MM.1S (cell line): Measurements from ENCODE around the gene OR5B3.

Experiments
- EZH2phosphoT487 ChIP-seq: fragments of 300-600 bp; sonication (generic); IDR thresholded peaks from 2 replicates; pipeline ENCODE4 v1.6.1; 2018; ENCODE audit warnings: antibody characterized with exemption, low read length
- TF ChIP-seq, protein P1 (sequence below): fragments of 300-600 bp; sonication (generic); IDR thresholded peaks from 2 replicates; pipeline ENCODE4 v1.5.1; 2016; ENCODE audit warnings: antibody characterized with exemption, low read length, mixed read lengths

DNA sequence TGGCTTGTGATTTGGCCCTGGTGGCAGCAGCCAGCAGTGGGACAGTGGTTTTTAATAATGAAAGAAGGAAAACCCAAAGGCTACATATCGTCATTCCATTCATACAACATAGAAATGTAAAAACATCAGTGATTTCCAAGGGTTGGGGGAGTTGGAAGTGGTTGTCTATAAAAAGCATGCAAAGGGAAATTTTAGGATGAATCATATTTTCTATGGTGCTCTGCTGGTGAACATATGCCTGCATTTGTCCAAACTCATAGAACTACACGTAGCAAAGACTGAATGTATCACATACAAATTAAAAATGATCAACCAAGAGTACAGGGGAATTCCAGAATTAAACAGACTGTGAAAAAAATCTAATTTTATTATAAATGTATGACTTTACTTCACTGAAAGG lies 11.1 kb downstream of the OR5B3 start:
- TF ChIP-seq, protein P1, sequence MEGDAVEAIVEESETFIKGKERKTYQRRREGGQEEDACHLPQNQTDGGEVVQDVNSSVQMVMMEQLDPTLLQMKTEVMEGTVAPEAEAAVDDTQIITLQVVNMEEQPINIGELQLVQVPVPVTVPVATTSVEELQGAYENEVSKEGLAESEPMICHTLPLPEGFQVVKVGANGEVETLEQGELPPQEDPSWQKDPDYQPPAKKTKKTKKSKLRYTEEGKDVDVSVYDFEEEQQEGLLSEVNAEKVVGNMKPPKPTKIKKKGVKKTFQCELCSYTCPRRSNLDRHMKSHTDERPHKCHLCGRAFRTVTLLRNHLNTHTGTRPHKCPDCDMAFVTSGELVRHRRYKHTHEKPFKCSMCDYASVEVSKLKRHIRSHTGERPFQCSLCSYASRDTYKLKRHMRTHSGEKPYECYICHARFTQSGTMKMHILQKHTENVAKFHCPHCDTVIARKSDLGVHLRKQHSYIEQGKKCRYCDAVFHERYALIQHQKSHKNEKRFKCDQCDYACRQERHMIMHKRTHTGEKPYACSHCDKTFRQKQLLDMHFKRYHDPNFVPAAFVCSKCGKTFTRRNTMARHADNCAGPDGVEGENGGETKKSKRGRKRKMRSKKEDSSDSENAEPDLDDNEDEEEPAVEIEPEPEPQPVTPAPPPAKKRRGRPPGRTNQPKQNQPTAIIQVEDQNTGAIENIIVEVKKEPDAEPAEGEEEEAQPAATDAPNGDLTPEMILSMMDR = no peak
- TF ChIP-seq EZH2phosphoT487 = no peak
